ENCODE data around the gene TCF7L1.

The TCF7L1 gene

GRCh38 chr2:85180322-85181133 lies 47.3 kb downstream of the TCF7L1 start:
- no peaks in the 10 kb centered on the region for H3K9me3 ChIP-seq
- H3K36me3 ChIP-seq, result no peaks in the 10 kb centered on the region
- no peak for TF ChIP-seq CTCF (IDR thresholded peaks at IDR 0.05)
- H3K27ac ChIP-seq, result no peak overlapping the region
- no peaks in the 10 kb centered on the region for H3K27me3 ChIP-seq
- H3K4me1 ChIP-seq (ENCODE audit: control insufficient read depth in 1 of 2, insufficient read depth in 1 of 2, low read depth in 1 of 2, low read length in 1 of 2), result no peaks in the 10 kb centered on the region
- H3K4me3 ChIP-seq (ENCODE audit: low read depth in 1 of 2, low read length in 1 of 2), result no peak overlapping the region

- Histone ChIP-seq H3K4me3 (ENCODE audit: low read depth in 1 of 2, low read length in 1 of 2) (no peak overlapping the region), H3K9me3 (no peaks in the 10 kb centered on the region), H3K36me3 (no peaks in the 10 kb centered on the region), H3K4me1 (ENCODE audit: control insufficient read depth in 1 of 2, insufficient read depth in 1 of 2, low read depth in 1 of 2, low read length in 1 of 2) (no peaks in the 10 kb centered on the region), H3K27me3 (no peaks in the 10 kb centered on the region), H3K27ac (no peak overlapping the region)
- no peak for TF ChIP-seq CTCF (IDR thresholded peaks at IDR 0.05)
These were observed 48.0 kb downstream of the TCF7L1 start for GRCh38 chr2:85181134-85181631.

GRCh38 chr2:85181844-85182456 lies 48.8 kb downstream of the TCF7L1 start:
- Histone ChIP-seq H3K4me3 (ENCODE audit: low read depth in 1 of 2, low read length in 1 of 2) (no peak overlapping the region), H3K9me3 (no peaks in the 10 kb centered on the region), H3K27me3 (no peaks in the 10 kb centered on the region), H3K27ac (no peak overlapping the region), H3K4me1 (ENCODE audit: control insufficient read depth in 1 of 2, insufficient read depth in 1 of 2, low read depth in 1 of 2, low read length in 1 of 2) (no peaks in the 10 kb centered on the region), H3K36me3 (no peaks in the 10 kb centered on the region)
- TF ChIP-seq CTCF (IDR thresholded peaks at IDR 0.05), result no peak

GRCh38 chr2:85183076-85183475 lies 49.9 kb downstream of the TCF7L1 start:
- H3K4me1 ChIP-seq (ENCODE audit: control insufficient read depth in 1 of 2, insufficient read depth in 1 of 2, low read depth in 1 of 2, low read length in 1 of 2), result no peaks in the 10 kb centered on the region
- H3K27me3 ChIP-seq, result peaks cover 2% of the 10 kb centered on the region
- H3K36me3 ChIP-seq, result no peaks in the 10 kb centered on the region
- H3K4me3 ChIP-seq (ENCODE audit: low read depth in 1 of 2, low read length in 1 of 2), result no peak overlapping the region
- no peak overlapping the region for H3K27ac ChIP-seq
- no peak for TF ChIP-seq CTCF (IDR thresholded peaks at IDR 0.05)
- H3K9me3 ChIP-seq, result no peaks in the 10 kb centered on the region

GRCh38 chr2:85183479-85183878 lies 50.3 kb downstream of the TCF7L1 start:
- Histone ChIP-seq H3K27ac (no peak overlapping the region), H3K4me3 (ENCODE audit: low read depth in 1 of 2, low read length in 1 of 2) (no peak overlapping the region), H3K27me3 (peaks cover 3% of the 10 kb centered on the region), H3K36me3 (no peaks in the 10 kb centered on the region), H3K4me1 (ENCODE audit: control insufficient read depth in 1 of 2, insufficient read depth in 1 of 2, low read depth in 1 of 2, low read length in 1 of 2) (no peaks in the 10 kb centered on the region), H3K9me3 (no peaks in the 10 kb centered on the region)
- TF ChIP-seq CTCF (IDR thresholded peaks at IDR 0.05), result no peak
